ENCODE measurements around the gene RARA.
A peak's percentile ranks its signal among the peaks of the same experiment; 100 is the strongest.

The RARA gene

GRCh38 chr17:40315678-40316570 lies 6.9 kb downstream of the RARA start:
- no peak for DNase-seq (ENCODE audit: low spot score)

- peak; percentile 81 for DNase-seq (ENCODE audit: low spot score)
These were observed 7.8 kb downstream of the RARA start for GRCh38 chr17:40316571-40317344.

- peak; percentile 79 for DNase-seq (ENCODE audit: low spot score)
These were observed 8.4 kb downstream of the RARA start for GRCh38 chr17:40317345-40317873.

- DNase-seq (ENCODE audit: low spot score) = peak; percentile 92
These were observed 9.2 kb downstream of the RARA start for GRCh38 chr17:40317880-40318829.

- no peak for DNase-seq (ENCODE audit: low spot score)
These were observed 9.9 kb downstream of the RARA start for GRCh38 chr17:40318830-40319391.

GRCh38 chr17:40319651-40320540 lies 10.9 kb downstream of the RARA start:
- DNase-seq (ENCODE audit: low spot score) = no peak

GRCh38 chr17:40320756-40321523 lies 12.0 kb downstream of the RARA start:
- DNase-seq (ENCODE audit: low spot score) = no peak

GRCh38 chr17:40321524-40321929 lies 12.5 kb downstream of the RARA start:
- no peak for DNase-seq (ENCODE audit: low spot score)

GRCh38 chr17:40321961-40322357 lies 13.0 kb downstream of the RARA start:
- no peak for DNase-seq (ENCODE audit: low spot score)

GRCh38 chr17:40322358-40323315 lies 13.7 kb downstream of the RARA start:
- DNase-seq (ENCODE audit: low spot score) = peak; percentile 88

- peak; percentile 90 for DNase-seq (ENCODE audit: low spot score)
These were observed 14.7 kb downstream of the RARA start for GRCh38 chr17:40323391-40324381.

- DNase-seq (ENCODE audit: low spot score) = no peak
These were observed 16.4 kb downstream of the RARA start for GRCh38 chr17:40325156-40326013.

GRCh38 chr17:40326014-40326831 lies 17.2 kb downstream of the RARA start:
- no peak for DNase-seq (ENCODE audit: low spot score)

- no peak for DNase-seq (ENCODE audit: low spot score)
These were observed 17.8 kb downstream of the RARA start for GRCh38 chr17:40326832-40327199.

- no peak for DNase-seq (ENCODE audit: low spot score)
These were observed 18.3 kb downstream of the RARA start for GRCh38 chr17:40327244-40327729.
